Measurements from ENCODE around the gene PDZRN4.
"Not testable (repeated sequence)": the region's sequence is repeated elsewhere in the genome, so short reads cannot be mapped to it uniquely, and the experiment has no call there.

The PDZRN4 gene

GRCh38 chr12:41188058-41188840, at the start of gene PDZRN4:
TSS of gene PDZRN4 (plus strand) at chr12:41188320.
- Mint-ChIP-seq H3K27me3 (ENCODE audit: low read depth) (peaks cover 42% of the 10 kb centered on the region), H3K4me3 (no peak within 1 kb of the TSS), H3K27ac (no peak within 1 kb of the TSS), H3K9me3 (no peaks in the 10 kb centered on the region), H3K4me1 (ENCODE audit: low read depth) (no peaks in the 10 kb centered on the region), H3K36me3 (ENCODE audit: low read depth) (no peaks in the 10 kb centered on the region)
- DNase-seq (ENCODE audit: low spot score): no peak

- Mint-ChIP-seq H3K9me3 (no peaks in the 10 kb centered on the region), H3K4me3 (no peak overlapping the region), H3K27me3 (ENCODE audit: low read depth) (no peaks in the 10 kb centered on the region), H3K36me3 (ENCODE audit: low read depth) (no peaks in the 10 kb centered on the region), H3K4me1 (ENCODE audit: low read depth) (no peaks in the 10 kb centered on the region), H3K27ac (no peak overlapping the region)
- no peak for DNase-seq (ENCODE audit: low spot score)
Measured at GRCh38 chr12:41140117-41140516, 48.0 kb upstream of the PDZRN4 start.

- Mint-ChIP-seq H3K27me3 (ENCODE audit: low read depth) (no peaks in the 10 kb centered on the region), H3K27ac (no peak overlapping the region), H3K9me3 (no peaks in the 10 kb centered on the region), H3K4me1 (ENCODE audit: low read depth) (no peaks in the 10 kb centered on the region), H3K36me3 (ENCODE audit: low read depth) (no peaks in the 10 kb centered on the region), H3K4me3 (no peak overlapping the region)
- DNase-seq (ENCODE audit: low spot score): no peak
Measured at GRCh38 chr12:41141104-41141503, 47.0 kb upstream of the PDZRN4 start.

GRCh38 chr12:41142376-41142775, 45.7 kb upstream of the PDZRN4 start:
- Mint-ChIP-seq H3K9me3 (no peaks in the 10 kb centered on the region), H3K36me3 (ENCODE audit: low read depth) (no peaks in the 10 kb centered on the region), H3K27me3 (ENCODE audit: low read depth) (no peaks in the 10 kb centered on the region), H3K27ac (no peak overlapping the region), H3K4me3 (no peak overlapping the region), H3K4me1 (ENCODE audit: low read depth) (no peaks in the 10 kb centered on the region)
- DNase-seq (ENCODE audit: low spot score): no peak

- Mint-ChIP-seq H3K4me1 (ENCODE audit: low read depth) (no peaks in the 10 kb centered on the region), H3K4me3 (no peak overlapping the region), H3K36me3 (ENCODE audit: low read depth) (no peaks in the 10 kb centered on the region), H3K27me3 (ENCODE audit: low read depth) (no peaks in the 10 kb centered on the region), H3K27ac (no peak overlapping the region), H3K9me3 (no peaks in the 10 kb centered on the region)
- DNase-seq (ENCODE audit: low spot score): no peak
Measured at GRCh38 chr12:41151793-41152192, 36.3 kb upstream of the PDZRN4 start.

GRCh38 chr12:41162461-41162860, 25.7 kb upstream of the PDZRN4 start:
- no peak overlapping the region for H3K4me3 Mint-ChIP-seq
- H3K4me1 Mint-ChIP-seq (ENCODE audit: low read depth): no peaks in the 10 kb centered on the region
- no peaks in the 10 kb centered on the region for H3K36me3 Mint-ChIP-seq (ENCODE audit: low read depth)
- DNase-seq (ENCODE audit: low spot score): no peak
- no peak overlapping the region for H3K27ac Mint-ChIP-seq
- H3K27me3 Mint-ChIP-seq (ENCODE audit: low read depth): no peaks in the 10 kb centered on the region
- H3K9me3 Mint-ChIP-seq: peaks cover 6% of the 10 kb centered on the region

- no peaks in the 10 kb centered on the region for H3K36me3 Mint-ChIP-seq (ENCODE audit: low read depth)
- peaks cover 6% of the 10 kb centered on the region for H3K9me3 Mint-ChIP-seq
- H3K27ac Mint-ChIP-seq: no peak overlapping the region
- H3K4me1 Mint-ChIP-seq (ENCODE audit: low read depth): no peaks in the 10 kb centered on the region
- DNase-seq (ENCODE audit: low spot score): no peak
- no peaks in the 10 kb centered on the region for H3K27me3 Mint-ChIP-seq (ENCODE audit: low read depth)
- no peak overlapping the region for H3K4me3 Mint-ChIP-seq
Measured at GRCh38 chr12:41167701-41168100, 20.4 kb upstream of the PDZRN4 start.

- H3K4me1 Mint-ChIP-seq (ENCODE audit: low read depth): no peaks in the 10 kb centered on the region
- H3K27ac Mint-ChIP-seq: no peak overlapping the region
- no peak for DNase-seq (ENCODE audit: low spot score)
- no peaks in the 10 kb centered on the region for H3K27me3 Mint-ChIP-seq (ENCODE audit: low read depth)
- no peaks in the 10 kb centered on the region for H3K9me3 Mint-ChIP-seq
- no peak overlapping the region for H3K4me3 Mint-ChIP-seq
- H3K36me3 Mint-ChIP-seq (ENCODE audit: low read depth): no peaks in the 10 kb centered on the region
Measured at GRCh38 chr12:41174602-41175001, 13.5 kb upstream of the PDZRN4 start.

- not testable (repeated sequence) for H3K27me3 Mint-ChIP-seq (ENCODE audit: low read depth); H3K4me3 Mint-ChIP-seq; DNase-seq (ENCODE audit: low spot score); H3K27ac Mint-ChIP-seq; H3K4me1 Mint-ChIP-seq (ENCODE audit: low read depth); H3K9me3 Mint-ChIP-seq; H3K36me3 Mint-ChIP-seq (ENCODE audit: low read depth)
Measured at GRCh38 chr12:41179507-41179906, 8.6 kb upstream of the PDZRN4 start.

GRCh38 chr12:41184864-41185263, 3.3 kb upstream of the PDZRN4 start:
- Mint-ChIP-seq H3K36me3 (ENCODE audit: low read depth) (no peaks in the 10 kb centered on the region), H3K27me3 (ENCODE audit: low read depth) (peaks cover 31% of the 10 kb centered on the region), H3K27ac (no peak overlapping the region), H3K4me1 (ENCODE audit: low read depth) (no peaks in the 10 kb centered on the region), H3K9me3 (no peaks in the 10 kb centered on the region), H3K4me3 (no peak overlapping the region)
- DNase-seq (ENCODE audit: low spot score): no peak

GRCh38 chr12:41186026-41186425, 2.1 kb upstream of the PDZRN4 start:
- no peak overlapping the region for H3K4me3 Mint-ChIP-seq
- no peaks in the 10 kb centered on the region for H3K36me3 Mint-ChIP-seq (ENCODE audit: low read depth)
- DNase-seq (ENCODE audit: low spot score): no peak
- peaks cover 39% of the 10 kb centered on the region for H3K27me3 Mint-ChIP-seq (ENCODE audit: low read depth)
- no peak overlapping the region for H3K27ac Mint-ChIP-seq
- no peaks in the 10 kb centered on the region for H3K9me3 Mint-ChIP-seq
- no peaks in the 10 kb centered on the region for H3K4me1 Mint-ChIP-seq (ENCODE audit: low read depth)

- H3K4me3 Mint-ChIP-seq: no peak overlapping the region
- DNase-seq (ENCODE audit: low spot score): no peak
- no peaks in the 10 kb centered on the region for H3K9me3 Mint-ChIP-seq
- H3K4me1 Mint-ChIP-seq (ENCODE audit: low read depth): no peaks in the 10 kb centered on the region
- H3K27me3 Mint-ChIP-seq (ENCODE audit: low read depth): peaks cover 42% of the 10 kb centered on the region
- no peaks in the 10 kb centered on the region for H3K36me3 Mint-ChIP-seq (ENCODE audit: low read depth)
- H3K27ac Mint-ChIP-seq: no peak overlapping the region
Measured at GRCh38 chr12:41188841-41189394, 798 bp downstream of the PDZRN4 start.

GRCh38 chr12:41189395-41190251, 1.5 kb downstream of the PDZRN4 start:
- no peaks in the 10 kb centered on the region for H3K9me3 Mint-ChIP-seq
- H3K4me3 Mint-ChIP-seq: no peak overlapping the region
- H3K36me3 Mint-ChIP-seq (ENCODE audit: low read depth): no peaks in the 10 kb centered on the region
- no peak for DNase-seq (ENCODE audit: low spot score)
- H3K27ac Mint-ChIP-seq: no peak overlapping the region
- H3K27me3 Mint-ChIP-seq (ENCODE audit: low read depth): peaks cover 42% of the 10 kb centered on the region
- H3K4me1 Mint-ChIP-seq (ENCODE audit: low read depth): no peaks in the 10 kb centered on the region

GRCh38 chr12:41190338-41190737, 2.2 kb downstream of the PDZRN4 start:
- no peak overlapping the region for H3K4me3 Mint-ChIP-seq
- no peaks in the 10 kb centered on the region for H3K9me3 Mint-ChIP-seq
- no peaks in the 10 kb centered on the region for H3K36me3 Mint-ChIP-seq (ENCODE audit: low read depth)
- H3K27me3 Mint-ChIP-seq (ENCODE audit: low read depth): peaks cover 42% of the 10 kb centered on the region
- H3K4me1 Mint-ChIP-seq (ENCODE audit: low read depth): no peaks in the 10 kb centered on the region
- no peak for DNase-seq (ENCODE audit: low spot score)
- H3K27ac Mint-ChIP-seq: no peak overlapping the region
